Gastrocnemius medialis (tissue), 4 donors: Measurements from ENCODE around the gene SGMS1. TPM values are rescaled to one million over a fixed set of nuclear protein-coding genes. Genes with fewer than 3 reads are reported as not detected.
A peak's percentile ranks its signal among the peaks of the same experiment; 100 is the strongest.

Experiments
- ATAC-seq, 2 donors: fragments of 150-250 bp; one replicate each; pipeline ENCODE4 v1.9.1; 2016
- DNase-seq, 2 donors: peaks; one replicate each; pipeline ENCODE4 v3.0.0-alpha.2; 2019
- H3K27ac ChIP-seq, 4 donors: fragments of 200-600 bp; sonication (generic); 1 replicate in 1 of 4; 2 replicates in 3 of 4; pipeline ENCODE4 v1.5.1; 2016 to 2018; ENCODE audit warnings: mild to moderate bottlenecking in 2 of 4, moderate library complexity in 1 of 4
- H3K27me3 ChIP-seq, 3 donors: fragments of 200-600 bp; sonication (generic) in 2 of 3; 1 replicate in 1 of 3; 2 replicates in 2 of 3; pipeline versions ENCODE4 v1.5.1 to v1.6.0; 2016 to 2019; ENCODE audit warnings: mild to moderate bottlenecking in 1 of 3, moderate library complexity in 1 of 3
- H3K36me3 ChIP-seq, 2 donors: fragments of 200-600 bp; sonication (generic) in 1 of 2; one replicate each; pipeline ENCODE4 v1.5.1; 2017 to 2018
- H3K4me1 ChIP-seq, 2 donors: fragments of 200-600 bp; sonication (generic) in 1 of 2; one replicate each; pipeline ENCODE4 v1.5.1; 2016 to 2017; ENCODE audit warnings: mild to moderate bottlenecking in 2 of 2
- H3K4me3 ChIP-seq, 4 donors: fragments of 200-600 bp; sonication (generic) in 3 of 4; 1 replicate in 1 of 4; 2 replicates in 3 of 4; pipeline ENCODE4 v1.5.1; 2016 to 2019; ENCODE audit warnings: mild to moderate bottlenecking in 2 of 4
- H3K9me3 ChIP-seq, 3 donors: fragments of 200-600 bp; sonication (generic) in 2 of 3; 1 replicate in 1 of 3; 2 replicates in 2 of 3; pipeline ENCODE4 v1.5.1; 2016 to 2019
- POLR2A ChIP-seq, 2 donors: fragments of 450-650 bp; IDR thresholded peaks; one replicate each; pipeline ENCODE4 v1.6.1; 2017; ENCODE audit warnings: antibody characterized with exemption in 2 of 2, mild to moderate bottlenecking in 2 of 2, moderate library complexity in 2 of 2
- in situ Hi-C, 4 donors: fragments of 200-750 bp; cut with MboI; loops; one replicate each; pipeline versions ENCODE4 v1.15.0 to v1.8.0; 2017; ENCODE audit warnings: low sequenced_read_pairs in 4 of 4
- intact Hi-C: fragments of 100-400 bp; cut with DNase I; formaldehyde crosslinking; loops from one replicate; pipeline ENCODE4 v1.15.1; 2023; ENCODE audit warnings: low total_unique reads
- total RNA-seq, 4 donors: library from RNA; depleted of rRNA; stranded (reverse); fragments of >200 nt; gene quantifications; one replicate each; pipeline versions ENCODE4 v1.1.0 to v1.2.3, GENCODE V29; 2016
- TF ChIP-seq, protein P1 (sequence below), 5 experiments: fragments of 450-650 bp in 3 of 5; fragments of 200-600 bp in 2 of 5; sonication (generic) in 2 of 5; IDR thresholded peaks in 4 of 5; conservative IDR thresholded peaks in 1 of 5; 1 replicate in 4 of 5; 2 replicates in 1 of 5; pipeline ENCODE4 v1.5.1; 2016 to 2019; ENCODE audit warnings: antibody characterized with exemption in 5 of 5, mild to moderate bottlenecking in 3 of 5, moderate library complexity in 3 of 5

SGMS1 gene
- total RNA-seq, 4 donors from 2014 or later: 17.6 to 30.7 (median 25.0) TPM

DNA sequence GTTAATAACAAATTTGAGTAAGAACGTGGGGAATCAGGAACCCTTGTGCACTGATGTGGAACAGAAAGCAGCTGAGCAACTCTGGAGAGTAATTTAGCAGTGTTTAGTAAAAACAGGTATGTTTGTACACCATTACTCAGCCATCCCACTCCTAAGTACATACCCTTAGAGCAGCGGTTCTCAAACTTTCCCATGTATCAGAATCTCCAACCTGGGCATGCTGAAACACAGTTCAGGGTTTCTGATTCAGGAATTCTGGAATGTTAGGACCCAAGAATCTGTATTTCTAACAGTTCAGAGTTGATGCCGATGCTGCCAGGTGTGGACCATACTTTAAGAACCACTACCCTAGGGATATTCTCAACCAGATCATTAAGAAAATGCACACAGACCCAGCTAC lies 5.1 kb downstream of the SGMS1 start:
- intact Hi-C loops: no loop called here
- in situ Hi-C loops: loop anchor here in 1 of 4 donors (25.0 kb wide), 1 partner anchor 206 kb away; no protein-coding TSS in a partner anchor
- H3K9me3 ChIP-seq: no peaks in the 10 kb centered on the region

DNA sequence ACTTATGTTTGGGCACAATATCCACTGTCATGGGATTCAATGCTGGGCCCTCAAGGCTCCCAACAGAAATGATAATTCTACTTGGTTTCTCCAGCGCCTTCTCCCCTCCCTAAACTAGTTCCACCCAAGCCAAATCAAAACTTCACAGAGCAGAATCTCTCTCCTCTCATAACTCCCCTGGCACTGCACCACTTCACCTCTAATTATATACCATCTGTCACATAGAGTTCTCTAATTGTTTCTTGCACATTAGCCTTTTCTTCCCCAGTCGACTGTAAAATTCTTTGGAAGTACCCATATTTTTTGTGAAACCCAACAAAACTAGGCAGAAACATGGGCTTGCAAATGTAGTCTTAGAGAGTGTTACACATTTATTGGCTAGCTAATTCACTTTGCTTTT lies 8.1 kb downstream of the SGMS1 start:
- no peak overlapping the region for H3K4me3 ChIP-seq
- no peak for ATAC-seq
- no peak for TF ChIP-seq POLR2A (IDR thresholded peaks at IDR 0.05)
- TF ChIP-seq, protein P1, sequence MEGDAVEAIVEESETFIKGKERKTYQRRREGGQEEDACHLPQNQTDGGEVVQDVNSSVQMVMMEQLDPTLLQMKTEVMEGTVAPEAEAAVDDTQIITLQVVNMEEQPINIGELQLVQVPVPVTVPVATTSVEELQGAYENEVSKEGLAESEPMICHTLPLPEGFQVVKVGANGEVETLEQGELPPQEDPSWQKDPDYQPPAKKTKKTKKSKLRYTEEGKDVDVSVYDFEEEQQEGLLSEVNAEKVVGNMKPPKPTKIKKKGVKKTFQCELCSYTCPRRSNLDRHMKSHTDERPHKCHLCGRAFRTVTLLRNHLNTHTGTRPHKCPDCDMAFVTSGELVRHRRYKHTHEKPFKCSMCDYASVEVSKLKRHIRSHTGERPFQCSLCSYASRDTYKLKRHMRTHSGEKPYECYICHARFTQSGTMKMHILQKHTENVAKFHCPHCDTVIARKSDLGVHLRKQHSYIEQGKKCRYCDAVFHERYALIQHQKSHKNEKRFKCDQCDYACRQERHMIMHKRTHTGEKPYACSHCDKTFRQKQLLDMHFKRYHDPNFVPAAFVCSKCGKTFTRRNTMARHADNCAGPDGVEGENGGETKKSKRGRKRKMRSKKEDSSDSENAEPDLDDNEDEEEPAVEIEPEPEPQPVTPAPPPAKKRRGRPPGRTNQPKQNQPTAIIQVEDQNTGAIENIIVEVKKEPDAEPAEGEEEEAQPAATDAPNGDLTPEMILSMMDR (IDR thresholded peaks at IDR 0.05 in 4 of 5, conservative IDR thresholded peaks at IDR 0.05 in 1 of 5): no peak
- no peaks in the 10 kb centered on the region for H3K27me3 ChIP-seq
- in situ Hi-C loops (loop anchor here in 1 of 4 donors (25.0 kb wide), 1 partner anchor 203 kb away; no protein-coding TSS in a partner anchor), intact Hi-C loops (no loop called here)
- H3K9me3 ChIP-seq: no peaks in the 10 kb centered on the region
- H3K27ac ChIP-seq: peak overlapping the region in 1 of 4 donors; percentile 60
- no peaks in the 10 kb centered on the region for H3K36me3 ChIP-seq
- no peak for DNase-seq
- H3K4me1 ChIP-seq: peaks cover 34 to 44% of the 10 kb centered on the region in 2 donors

More for the DNA sequence above, 5.1 kb downstream of the SGMS1 start:
- TF ChIP-seq, protein P1 (IDR thresholded peaks at IDR 0.05 in 4 of 5, conservative IDR thresholded peaks at IDR 0.05 in 1 of 5): no peak
- no peak for TF ChIP-seq POLR2A (IDR thresholded peaks at IDR 0.05)
- ATAC-seq (no peak), DNase-seq (no peak)
- Histone ChIP-seq H3K4me1 (peaks cover 27 to 38% of the 10 kb centered on the region in 2 donors), H3K36me3 (no peaks in the 10 kb centered on the region), H3K27ac (no peak overlapping the region), H3K27me3 (no peaks in the 10 kb centered on the region), H3K4me3 (no peak overlapping the region)

DNA sequence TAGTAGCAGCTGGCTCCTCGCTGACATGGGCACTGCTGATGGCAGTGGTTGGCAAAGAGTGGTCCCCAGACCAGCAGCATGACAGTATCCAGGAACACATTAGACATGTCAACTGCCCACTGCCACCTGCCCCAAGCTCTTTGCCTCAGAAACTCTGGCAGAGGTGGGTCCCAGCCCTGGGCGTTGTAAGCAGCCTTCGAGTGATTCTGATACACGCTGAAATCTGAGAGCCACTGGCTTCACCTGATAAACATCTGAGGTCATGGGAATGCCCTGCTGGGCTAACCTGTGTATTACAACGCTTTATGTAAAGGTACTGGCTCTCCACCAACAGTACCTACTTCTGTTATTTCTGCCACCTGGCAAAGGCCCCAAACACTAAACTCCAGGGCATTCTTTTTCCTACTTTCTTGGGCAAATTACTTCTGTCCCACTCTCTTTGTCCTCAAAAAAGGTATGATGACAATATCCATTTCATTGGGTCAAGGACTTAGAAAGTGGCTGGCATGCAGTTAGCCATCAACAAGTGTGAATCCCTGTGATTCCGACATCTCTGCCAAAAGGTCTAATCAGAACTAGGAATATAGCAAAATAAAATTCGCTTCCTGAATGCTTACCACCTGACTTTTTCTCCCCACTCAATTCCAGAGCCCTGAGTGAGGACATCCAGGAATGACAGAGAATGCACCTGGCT lies 9.2 kb downstream of the SGMS1 start:
- Histone ChIP-seq H3K27ac (peak overlapping the region; percentile 60 to 77 (median 60)), H3K36me3 (no peaks in the 10 kb centered on the region), H3K27me3 (no peaks in the 10 kb centered on the region), H3K4me1 (peaks cover 41% of the 10 kb centered on the region in 2 donors), H3K9me3 (no peaks in the 10 kb centered on the region), H3K4me3 (no peak overlapping the region)
- in situ Hi-C loops: loop anchor here in 1 of 4 donors (25.0 kb wide), 1 partner anchor 202 kb away; no protein-coding TSS in a partner anchor
- no peak for TF ChIP-seq POLR2A (IDR thresholded peaks at IDR 0.05)
- TF ChIP-seq, protein P1 (IDR thresholded peaks at IDR 0.05 in 4 of 5, conservative IDR thresholded peaks at IDR 0.05 in 1 of 5): peak in 4 of 5 experiments; percentile 37 to 64 (median 52)
- peak; percentile 44 to 56 for DNase-seq
- peak; percentile 88 to 91 for ATAC-seq
- intact Hi-C loops: loop anchor here (5.0 kb wide), 1 partner anchor 292 kb away; no protein-coding TSS in a partner anchor

DNA sequence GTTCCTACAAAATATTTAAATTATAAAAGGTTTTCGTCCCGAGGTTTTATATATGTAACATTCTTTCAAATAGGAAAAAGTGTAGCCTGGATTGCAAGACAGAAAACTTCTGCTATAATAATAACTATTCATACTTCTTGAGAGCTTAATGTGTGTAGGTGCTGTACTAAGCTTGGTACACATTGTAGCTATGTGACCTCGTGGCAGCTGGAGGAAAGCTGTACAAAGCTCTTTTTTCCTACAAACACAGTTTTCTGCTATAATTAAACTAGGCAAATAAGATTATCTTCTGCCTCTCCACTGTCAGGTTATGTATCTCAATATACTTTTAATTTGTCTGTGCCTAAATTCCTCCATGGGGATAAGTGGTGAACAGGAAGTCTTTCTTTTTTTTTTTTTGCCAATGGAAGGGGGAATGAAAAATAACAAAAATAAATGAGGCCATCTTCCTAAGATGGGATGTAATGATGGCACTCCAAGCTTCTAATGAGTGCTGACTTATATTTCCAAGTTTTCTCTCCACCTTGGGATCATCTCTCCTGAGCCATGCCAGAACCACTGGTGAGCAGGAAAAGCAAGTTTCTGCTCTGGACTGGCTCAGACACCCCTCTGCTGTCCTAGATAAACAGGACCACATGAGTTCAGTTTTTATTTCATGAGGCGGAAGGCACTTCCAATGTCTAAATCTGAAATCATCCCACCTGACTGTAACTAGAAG lies 9.9 kb downstream of the SGMS1 start:
- ATAC-seq (peak in 1 of 2 donors; percentile 88), DNase-seq (no peak)
- intact Hi-C loops (loop anchor here (5.0 kb wide), 1 partner anchor 292 kb away; no protein-coding TSS in a partner anchor), in situ Hi-C loops (loop anchor here in 1 of 4 donors (25.0 kb wide), 1 partner anchor 202 kb away; no protein-coding TSS in a partner anchor)
- no peaks in the 10 kb centered on the region for H3K36me3 ChIP-seq
- H3K4me3 ChIP-seq: no peak overlapping the region
- TF ChIP-seq, protein P1 (IDR thresholded peaks at IDR 0.05 in 4 of 5, conservative IDR thresholded peaks at IDR 0.05 in 1 of 5): no peak
- TF ChIP-seq POLR2A (IDR thresholded peaks at IDR 0.05): peak in 1 of 2 donors; percentile 48
- peak overlapping the region; percentile 60 to 77 (median 60) for H3K27ac ChIP-seq
- no peaks in the 10 kb centered on the region for H3K27me3 ChIP-seq
- H3K4me1 ChIP-seq: peaks cover 36 to 42% of the 10 kb centered on the region in 2 donors
- no peaks in the 10 kb centered on the region for H3K9me3 ChIP-seq
